ENCODE results near the gene ZSCAN5A. TPM values are rescaled to one million over a fixed set of nuclear protein-coding genes. Genes with fewer than 3 reads are reported as not detected.
"Not testable (repeated sequence)": the region's sequence is repeated elsewhere in the genome, so short reads cannot be mapped to it uniquely, and the experiment has no call there.

The ZSCAN5A gene
- total RNA-seq, 1 experiment from 2014 or later: 13.8 TPM

- TF ChIP-seq POLR2AphosphoS5 (IDR thresholded peaks at IDR 0.05; ENCODE audit: low read depth, low read length) (no peak), CTCF (IDR thresholded peaks at IDR 0.05) (peak; percentile 59)
- intact Hi-C loops (cut with micrococcal nuclease; ENCODE audit: unreplicated experiment) (no loop called here), in situ Hi-C loops (cut with HindIII; ENCODE audit: low pct_unique_long_range_greater_than_20kb, low sequenced_read_pairs) (no loop called here)
- no peaks in the 10 kb centered on the region for H3K4me1 ChIP-seq (ENCODE audit: control insufficient read depth, insufficient read depth, low read length)
- no TSS peak for BruUV-seq (replicated peaks)
- POLR2A ChIA-PET: no interaction called here
- ATAC-seq (no peak), DNase-seq (ENCODE audit: low read depth, low spot score) (no peak)
- no peaks in the 10 kb centered on the region for H3K36me3 ChIP-seq (ENCODE audit: control insufficient read depth, insufficient read depth, low read length)
- no peaks in the 10 kb centered on the region for H3K27me3 ChIP-seq (ENCODE audit: control insufficient read depth, insufficient read depth, low read length)
- H3K4me3 ChIP-seq (ENCODE audit: low read depth in 2 of 2, low read length in 2 of 2): no peak overlapping the region
- H3K27ac ChIP-seq (ENCODE audit: low read length): no peak overlapping the region
- CTCF ChIA-PET: no interaction called here
- no peaks in the 10 kb centered on the region for H3K9me3 ChIP-seq (ENCODE audit: control insufficient read depth, insufficient read depth, low read depth, low read length)
These were observed 92.8 kb downstream of the ZSCAN5A start for GRCh38 chr19:56221851-56222250.

GRCh38 chr19:56221442-56221841 lies 93.2 kb downstream of the ZSCAN5A start:
- BruUV-seq (replicated peaks); H3K9me3 ChIP-seq (ENCODE audit: control insufficient read depth, insufficient read depth, low read depth, low read length); H3K4me3 ChIP-seq (ENCODE audit: low read depth in 2 of 2, low read length in 2 of 2); in situ Hi-C loops (cut with HindIII; ENCODE audit: low pct_unique_long_range_greater_than_20kb, low sequenced_read_pairs); DNase-seq (ENCODE audit: low read depth, low spot score); H3K4me1 ChIP-seq (ENCODE audit: control insufficient read depth, insufficient read depth, low read length); POLR2A ChIA-PET; H3K27ac ChIP-seq (ENCODE audit: low read length); H3K27me3 ChIP-seq (ENCODE audit: control insufficient read depth, insufficient read depth, low read length); CTCF ChIA-PET; intact Hi-C loops (cut with micrococcal nuclease; ENCODE audit: unreplicated experiment); H3K36me3 ChIP-seq (ENCODE audit: control insufficient read depth, insufficient read depth, low read length): not testable (repeated sequence)
- peak; percentile 81 for ATAC-seq
- peak; percentile 83 for TF ChIP-seq CTCF (IDR thresholded peaks at IDR 0.05)

GRCh38 chr19:56218961-56219360 lies 95.7 kb downstream of the ZSCAN5A start:
- H3K9me3 ChIP-seq (ENCODE audit: control insufficient read depth, insufficient read depth, low read depth, low read length): no peaks in the 10 kb centered on the region
- H3K27ac ChIP-seq (ENCODE audit: low read length): no peak overlapping the region
- ChIA-PET CTCF (no interaction called here), POLR2A (no interaction called here)
- H3K27me3 ChIP-seq (ENCODE audit: control insufficient read depth, insufficient read depth, low read length): no peaks in the 10 kb centered on the region
- ATAC-seq: no peak
- intact Hi-C loops (cut with micrococcal nuclease; ENCODE audit: unreplicated experiment): no loop called here
- TF ChIP-seq POLR2AphosphoS5 (IDR thresholded peaks at IDR 0.05; ENCODE audit: low read depth, low read length) (no peak), TCF7L2 (IDR thresholded peaks at IDR 0.05; ENCODE audit: low read depth, low read length) (no peak), REST (IDR thresholded peaks at IDR 0.05; ENCODE audit: insufficient read depth in 1 of 2, low read depth in 2 of 2, low read length in 1 of 2) (no peak), CTCF (IDR thresholded peaks at IDR 0.05) (no peak), SIN3A (IDR thresholded peaks at IDR 0.05; ENCODE audit: borderline replicate concordance, insufficient read depth, low read depth, low read length) (no peak)
- no peaks in the 10 kb centered on the region for H3K4me1 ChIP-seq (ENCODE audit: control insufficient read depth, insufficient read depth, low read length)
- no peak overlapping the region for H3K4me3 ChIP-seq (ENCODE audit: low read depth in 2 of 2, low read length in 2 of 2)
- in situ Hi-C loops (cut with HindIII; ENCODE audit: low pct_unique_long_range_greater_than_20kb, low sequenced_read_pairs): no loop called here
- no peaks in the 10 kb centered on the region for H3K36me3 ChIP-seq (ENCODE audit: control insufficient read depth, insufficient read depth, low read length)
- no peak for DNase-seq (ENCODE audit: low read depth, low spot score)
- no TSS peak for BruUV-seq (replicated peaks)
